HG03095 (cell line): ENCODE results near the gene FLNB.

Source experiments
- ATAC-seq: cut with Tn5 transposase; IDR thresholded peaks from one replicate; pipeline ENCODE4 v1.9.1; 2021; ENCODE audit warnings: moderate library complexity; ENCODE audit not compliant: unreplicated experiment

The FLNB gene

DNA sequence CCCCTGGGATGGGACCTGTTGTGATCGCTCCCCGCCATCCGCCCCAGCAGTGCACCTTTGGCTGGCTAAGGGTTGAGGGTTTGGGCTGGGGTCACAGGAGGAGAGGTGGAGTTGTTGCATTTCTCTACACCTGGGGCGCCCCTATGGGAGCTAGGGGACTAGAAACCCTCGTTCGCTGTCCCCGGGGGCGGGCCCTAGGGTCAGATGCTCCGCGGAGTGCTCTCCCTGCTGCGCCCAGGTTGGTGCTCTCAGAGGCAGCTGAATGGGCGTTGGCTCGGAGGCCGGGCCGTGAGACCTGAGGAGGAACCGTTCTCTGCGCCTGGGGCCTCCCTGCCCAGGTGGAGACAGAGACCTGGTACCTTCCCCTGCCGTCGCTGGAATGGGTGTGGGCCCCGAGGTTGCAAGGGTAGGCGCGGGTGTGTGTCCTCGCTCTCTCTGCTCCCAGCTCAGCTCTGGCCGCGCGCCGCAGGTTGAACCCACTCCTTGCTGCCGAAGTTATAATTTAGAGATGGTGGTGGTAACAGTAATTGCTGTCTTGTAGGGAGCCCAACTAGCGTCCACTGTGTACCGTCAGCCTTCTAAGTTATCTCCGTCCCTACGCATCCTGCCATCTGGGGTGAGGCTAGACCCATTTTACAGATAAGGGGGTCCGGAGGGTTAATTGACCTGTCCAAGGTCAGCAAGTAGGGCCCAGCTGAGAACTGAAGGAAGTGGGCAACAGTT, 965 bp downstream of the FLNB start:
- no peak for ATAC-seq

DNA sequence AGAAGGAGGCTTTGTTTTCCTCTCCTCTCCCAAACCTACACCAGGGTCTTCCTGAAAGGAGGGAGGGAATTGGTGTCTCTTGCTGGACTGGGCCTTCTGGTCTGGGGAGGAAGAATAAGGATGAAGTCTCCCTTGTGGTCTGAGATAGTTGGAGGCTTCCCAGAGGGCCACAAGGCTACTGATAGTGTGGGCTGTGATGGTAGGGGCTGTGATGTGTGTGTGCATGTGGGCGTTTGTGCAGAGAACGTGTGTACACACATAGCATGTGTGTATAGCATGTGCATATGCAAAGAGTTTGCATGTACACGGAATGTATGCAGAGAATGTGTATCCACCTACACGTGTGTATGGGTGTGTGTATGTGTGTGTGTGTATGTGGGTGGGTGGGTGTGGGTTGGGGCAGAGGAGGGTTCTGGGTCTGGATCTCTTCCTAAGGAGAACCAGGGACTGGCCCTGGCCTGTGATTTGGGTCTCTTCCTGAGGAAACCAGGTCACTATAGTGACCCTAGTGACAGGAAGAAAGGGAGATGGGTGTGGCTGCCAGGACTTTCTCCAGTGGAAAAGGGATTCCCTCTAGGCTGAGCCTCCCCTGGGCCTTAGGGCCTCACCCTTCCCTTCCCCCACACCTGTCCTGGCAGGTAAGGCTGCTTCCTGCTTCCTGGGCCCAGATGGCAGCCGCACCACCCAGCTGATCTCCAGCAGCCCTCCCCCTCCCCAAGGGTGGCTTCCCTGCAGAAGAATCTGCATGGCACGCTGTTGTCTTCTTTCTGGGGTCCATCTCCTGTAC, 1.7 kb downstream of the FLNB start:
- no peak for ATAC-seq

DNA sequence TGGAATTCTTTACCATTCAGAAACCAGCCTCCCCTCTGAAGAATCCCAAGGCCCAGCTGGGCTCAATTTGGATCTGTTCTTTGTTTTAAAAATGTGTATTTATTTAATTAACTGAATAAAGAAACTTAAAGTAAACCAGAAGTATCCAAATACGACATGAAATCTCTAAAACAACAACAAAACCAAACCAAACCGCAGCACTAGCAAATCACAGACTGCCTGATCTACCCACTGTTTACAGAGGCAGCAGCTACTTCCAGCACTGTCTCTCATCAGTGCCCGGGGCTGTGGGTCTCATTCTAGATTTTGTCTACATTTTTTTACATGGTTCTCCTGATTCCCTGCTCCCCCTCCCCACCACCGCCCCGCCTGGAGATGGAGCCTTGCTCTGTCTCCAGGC, 2.3 kb downstream of the FLNB start:
- ATAC-seq = no peak

DNA sequence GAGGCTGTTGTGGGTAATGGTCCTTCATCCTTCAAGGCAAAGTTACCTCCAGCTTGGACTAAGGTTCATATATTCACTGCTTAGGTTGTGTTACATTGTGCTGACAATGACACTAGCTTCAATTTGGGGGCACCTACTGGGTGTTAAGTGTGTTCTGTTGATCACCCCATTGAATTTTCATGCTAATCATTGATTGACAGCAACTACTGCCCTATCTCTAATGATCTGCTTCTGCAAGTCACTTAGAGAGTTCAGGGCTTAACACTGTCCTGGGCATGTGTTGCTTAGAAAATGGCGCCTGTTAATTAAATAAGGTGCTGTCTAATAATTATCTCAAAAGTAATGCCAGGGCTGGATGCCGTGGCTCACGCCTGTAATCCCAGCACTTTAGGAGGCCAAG, 3.4 kb downstream of the FLNB start:
- no peak for ATAC-seq

DNA sequence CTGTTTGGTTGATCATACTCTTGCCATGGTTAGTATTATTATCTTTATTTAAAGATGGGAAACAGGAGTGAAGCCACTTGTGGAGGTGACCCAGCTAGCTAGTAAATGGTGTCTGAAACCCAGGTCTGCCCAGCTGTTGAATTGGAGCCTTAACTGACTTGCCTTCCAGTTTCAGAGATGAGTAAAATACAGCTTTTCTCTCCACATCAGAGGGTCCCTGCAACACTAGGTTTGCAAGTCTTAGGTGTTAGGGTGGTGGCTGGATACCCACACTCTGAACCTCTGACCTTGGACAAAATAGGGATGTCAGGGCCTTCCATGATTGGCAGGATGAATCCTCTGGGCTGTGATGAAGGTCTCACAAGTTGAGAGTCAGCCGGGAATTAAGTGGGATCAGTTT, 4.1 kb downstream of the FLNB start:
- ATAC-seq = no peak

DNA sequence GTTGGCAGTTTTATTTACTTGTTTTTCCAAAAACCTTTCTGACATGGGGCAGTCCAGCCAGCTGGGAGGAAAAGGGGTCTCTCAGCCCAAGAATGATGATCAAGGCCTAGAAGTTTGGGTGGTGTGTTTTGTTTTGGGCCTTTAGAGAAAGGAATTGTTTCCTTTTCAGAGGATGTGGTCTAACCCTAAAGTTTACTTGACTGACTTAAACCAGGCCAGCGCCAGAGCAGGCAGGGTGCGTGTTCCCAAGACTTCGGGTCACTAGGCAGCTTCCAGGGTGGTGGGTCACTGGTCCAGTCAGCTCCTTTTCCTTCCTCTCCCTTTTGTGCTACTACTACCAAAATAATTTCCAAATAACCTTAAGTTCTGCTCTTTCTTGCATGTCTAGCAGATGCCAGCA, 4.9 kb downstream of the FLNB start:
- no peak for ATAC-seq

DNA sequence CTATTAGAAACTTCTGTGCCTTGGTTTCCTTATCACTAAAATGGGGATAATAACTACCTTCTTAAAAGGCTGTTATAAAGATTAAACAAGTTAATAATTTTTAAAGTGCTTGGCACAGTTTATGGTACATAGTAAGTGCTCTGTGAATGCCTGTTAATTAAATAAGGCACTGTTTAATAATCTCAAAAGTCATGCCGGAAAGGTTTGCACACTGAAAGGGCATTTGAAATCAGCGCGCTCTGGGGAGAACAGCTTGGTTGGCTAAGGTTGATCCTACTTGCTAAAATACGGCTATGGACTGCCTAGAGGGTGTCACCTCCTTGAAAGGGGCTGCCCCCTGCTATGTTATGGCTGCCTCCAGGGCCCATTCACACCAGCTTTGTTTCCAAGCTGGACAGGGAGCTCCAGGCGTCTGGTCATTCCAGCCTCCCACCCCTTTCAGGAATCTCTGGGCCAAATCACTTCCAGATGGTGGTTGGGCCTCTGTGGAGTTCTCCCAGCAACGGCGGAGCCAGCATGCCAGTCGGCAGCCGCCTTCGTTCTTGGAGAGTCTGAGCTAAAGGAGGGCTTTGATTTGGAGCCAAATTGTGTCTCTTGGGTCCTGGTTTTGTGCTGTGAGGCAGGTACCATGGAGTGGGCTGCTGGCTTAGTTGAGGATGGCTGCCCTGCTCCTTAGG, 5.9 kb downstream of the FLNB start:
- no peak for ATAC-seq

DNA sequence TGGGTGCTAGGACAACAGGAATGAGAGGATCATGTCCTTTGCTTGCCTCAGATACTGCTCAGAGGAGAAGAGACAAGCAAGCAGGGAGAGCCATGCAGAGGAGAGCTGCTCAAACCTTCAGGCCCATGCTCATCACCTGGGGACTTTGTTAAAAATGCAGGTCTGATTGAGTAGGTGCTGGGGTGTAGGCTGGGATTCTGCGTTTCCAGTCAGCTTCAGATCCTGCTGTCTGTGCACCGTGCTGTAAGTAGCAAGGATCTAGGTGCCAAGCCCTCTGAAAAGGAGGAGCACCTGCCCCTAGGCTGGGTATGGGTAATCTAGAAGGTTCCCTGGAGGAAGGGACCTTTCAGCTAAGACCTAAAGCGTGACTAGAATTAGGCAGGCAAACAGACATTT, 7.3 kb downstream of the FLNB start:
- ATAC-seq = no peak

DNA sequence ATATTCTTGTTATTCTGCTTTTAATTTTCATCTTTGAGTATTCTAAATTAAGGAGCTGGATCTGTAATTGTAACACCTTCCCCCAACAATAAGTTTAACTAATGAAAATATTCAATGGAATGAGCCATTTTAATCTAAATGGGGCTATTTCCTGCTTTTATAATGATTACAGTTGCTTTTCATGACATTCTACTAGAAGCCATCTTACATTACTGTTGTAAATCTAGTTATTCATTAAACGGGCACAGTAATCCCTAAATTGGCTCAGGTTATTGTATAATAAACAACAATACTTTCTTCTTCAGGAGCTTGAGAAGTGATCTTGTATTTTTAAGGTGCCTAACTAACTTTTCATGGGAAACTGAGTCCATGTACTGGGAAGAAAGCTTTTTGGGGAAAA, 8.5 kb downstream of the FLNB start:
- ATAC-seq = no peak

DNA sequence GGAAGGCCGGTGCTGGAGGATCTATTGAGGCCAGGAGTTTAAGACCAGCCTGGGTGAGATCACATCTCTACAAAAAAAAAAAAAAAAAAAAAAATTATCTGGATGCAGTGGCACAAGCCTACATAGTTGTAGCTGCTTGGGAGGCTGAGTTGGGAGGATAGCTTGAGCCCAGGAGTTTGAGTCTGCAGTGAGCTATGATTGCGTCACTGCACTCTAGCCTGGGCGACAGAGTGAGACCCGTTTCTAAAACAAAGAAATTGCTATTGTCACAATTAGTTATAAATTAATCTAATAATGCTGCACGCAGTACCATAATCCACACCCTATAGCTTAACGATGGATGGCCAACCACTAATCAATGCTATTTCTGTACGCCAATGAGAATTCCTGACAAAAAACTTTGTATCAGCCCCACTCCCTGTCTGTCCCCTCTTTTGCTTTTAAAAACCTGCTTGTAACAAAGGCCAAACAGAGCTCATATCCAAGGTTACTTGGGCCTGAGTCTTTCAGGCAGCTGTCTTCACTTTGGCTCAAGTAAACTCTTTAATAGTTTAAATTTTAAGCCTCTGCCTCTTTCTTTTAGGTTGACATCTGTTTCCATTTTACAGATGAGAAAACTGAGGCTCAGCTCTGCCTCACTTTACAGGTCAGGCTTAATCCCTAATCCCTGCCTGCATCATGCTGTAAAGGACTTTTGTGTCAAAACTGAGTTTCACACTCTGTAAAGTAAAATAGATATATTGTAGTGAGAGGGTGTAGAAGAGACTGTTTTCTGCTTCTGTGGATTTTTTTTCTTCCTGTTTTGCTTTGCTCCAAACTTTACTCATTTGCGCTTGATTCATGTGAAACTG, 10.9 kb downstream of the FLNB start:
- ATAC-seq = no peak

DNA sequence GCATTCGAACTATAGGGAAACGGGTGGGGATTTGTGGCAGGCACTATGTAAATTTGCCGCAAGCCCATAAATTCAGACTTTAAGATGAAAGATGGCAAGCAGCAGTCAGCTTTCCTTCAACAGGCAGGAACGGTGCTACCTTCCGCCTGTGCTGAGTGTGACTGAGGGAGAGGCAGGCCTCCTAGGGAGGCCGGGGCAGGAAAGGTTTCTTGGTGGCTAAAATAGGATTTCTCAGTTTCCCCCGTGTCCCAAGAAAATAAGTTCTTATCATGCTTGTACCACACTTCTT, 12.5 kb downstream of the FLNB start:
- ATAC-seq = no peak

DNA sequence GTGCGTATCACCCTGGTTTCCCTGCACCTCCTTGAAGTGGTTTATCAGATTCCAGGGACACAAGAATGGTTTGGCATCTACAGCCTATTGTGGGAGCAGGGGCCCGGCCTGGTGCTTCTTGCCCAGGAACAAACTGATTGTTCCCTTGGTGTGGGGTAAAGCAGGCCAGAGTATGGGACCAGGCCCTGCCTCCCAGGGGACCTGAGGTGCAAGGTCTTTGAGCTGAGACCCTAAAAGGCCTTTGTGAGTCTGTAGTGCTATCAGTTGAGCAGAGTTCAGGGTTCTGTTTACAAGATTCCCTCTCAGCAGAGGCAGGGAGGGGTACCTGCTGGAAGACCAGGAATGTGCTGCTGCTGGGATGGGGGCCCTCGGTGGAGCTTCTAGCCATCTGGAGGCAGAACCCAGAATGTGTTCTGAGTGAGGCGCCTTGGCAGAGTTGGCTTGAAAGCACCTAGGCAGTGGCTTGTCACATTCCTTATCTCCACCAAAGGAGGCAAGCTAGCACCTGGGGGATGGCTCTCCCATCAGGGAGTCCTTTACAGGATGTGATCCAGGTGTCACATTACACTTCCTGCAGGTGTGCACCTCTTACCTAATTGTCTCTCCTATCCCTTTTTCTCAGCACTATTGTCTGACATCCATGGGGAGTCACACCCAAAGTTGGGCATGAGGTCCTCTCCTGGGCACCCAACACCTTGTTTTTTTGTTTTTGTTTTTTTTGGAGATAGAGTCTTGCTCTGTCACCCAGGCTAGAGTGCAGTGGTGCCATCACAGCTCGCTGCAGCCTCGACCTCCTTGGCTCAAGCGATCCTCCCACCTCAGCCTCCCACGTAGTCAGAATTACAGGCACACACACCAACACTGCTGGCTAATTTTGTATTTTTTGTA, 13.1 kb downstream of the FLNB start:
- no peak for ATAC-seq

DNA sequence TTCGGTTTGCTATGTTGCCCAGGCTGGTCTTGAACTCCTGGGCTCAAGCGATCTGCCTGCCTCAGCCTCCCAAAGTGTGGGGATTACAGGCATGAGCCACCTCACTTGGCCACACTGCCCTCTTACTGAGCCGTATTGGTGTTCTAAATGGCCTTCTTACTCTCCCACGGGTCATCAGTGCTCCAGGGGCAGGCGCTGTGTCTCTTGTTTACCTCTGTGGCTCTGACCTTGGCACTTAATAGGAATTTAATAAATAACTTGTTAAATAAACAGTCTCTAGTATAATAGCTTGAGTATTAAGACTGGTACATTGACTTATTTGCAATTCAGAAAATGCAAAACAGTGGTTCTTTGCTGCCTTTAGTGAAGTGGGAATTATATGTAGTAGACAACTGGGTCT, 13.7 kb downstream of the FLNB start:
- no peak for ATAC-seq

DNA sequence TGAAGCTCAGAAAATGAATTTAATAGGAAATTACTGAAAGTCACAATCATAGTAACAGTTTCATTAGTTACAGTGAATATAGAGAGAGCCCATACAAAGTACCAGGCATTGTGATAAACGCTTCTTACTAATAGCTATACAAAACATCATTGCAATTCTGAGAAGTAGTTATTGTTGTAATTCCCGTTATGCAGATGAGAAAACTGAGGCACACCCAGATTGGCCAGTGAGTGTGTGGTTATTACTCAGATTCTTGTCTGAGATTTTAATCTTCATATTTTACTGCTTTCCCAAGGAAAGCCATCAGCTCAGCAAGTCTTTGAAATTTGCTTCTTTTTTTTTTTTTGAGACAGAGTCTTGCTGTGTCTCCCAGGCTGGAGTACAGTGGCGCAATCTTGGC, 14.3 kb downstream of the FLNB start:
- no peak for ATAC-seq

DNA sequence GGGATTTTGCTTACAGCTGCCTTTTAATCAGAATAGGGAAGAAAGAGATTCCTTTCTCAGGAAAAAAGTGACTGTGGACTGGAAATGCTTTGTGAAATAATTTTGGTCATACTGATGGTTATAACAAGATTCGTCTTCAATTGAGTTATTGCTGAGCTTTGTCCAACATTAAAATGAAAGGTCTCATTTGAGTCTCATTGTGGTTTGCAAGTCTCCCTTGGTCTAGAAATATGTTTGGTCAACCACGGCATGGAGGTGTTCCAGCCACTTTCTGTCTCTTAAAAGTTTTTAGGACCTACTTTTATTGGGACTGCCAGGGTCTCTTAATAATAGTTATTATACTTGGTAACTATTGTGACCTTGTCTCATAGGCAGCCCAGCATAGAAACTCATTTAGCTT, 15.3 kb downstream of the FLNB start:
- ATAC-seq = no peak

DNA sequence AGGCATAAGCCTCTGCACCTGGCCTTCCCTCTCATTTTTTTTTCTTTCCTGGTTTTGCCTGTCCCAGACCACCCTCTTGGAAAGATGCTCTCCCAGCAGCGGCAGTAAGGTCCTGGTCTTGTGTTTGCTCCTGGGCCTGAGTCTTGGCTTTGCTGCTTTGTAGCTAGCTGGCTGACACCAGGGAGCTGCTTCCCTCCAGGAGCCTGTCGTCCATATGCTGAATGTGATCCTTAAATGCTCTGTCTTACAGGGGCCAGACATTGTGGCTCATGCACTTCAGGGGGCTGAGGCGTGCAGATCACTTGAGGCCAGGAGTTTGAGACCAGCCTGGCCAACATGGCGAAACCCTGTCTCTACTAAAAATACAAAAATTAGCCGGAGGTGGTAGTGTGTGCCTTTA, 17.2 kb downstream of the FLNB start:
- no peak for ATAC-seq

DNA sequence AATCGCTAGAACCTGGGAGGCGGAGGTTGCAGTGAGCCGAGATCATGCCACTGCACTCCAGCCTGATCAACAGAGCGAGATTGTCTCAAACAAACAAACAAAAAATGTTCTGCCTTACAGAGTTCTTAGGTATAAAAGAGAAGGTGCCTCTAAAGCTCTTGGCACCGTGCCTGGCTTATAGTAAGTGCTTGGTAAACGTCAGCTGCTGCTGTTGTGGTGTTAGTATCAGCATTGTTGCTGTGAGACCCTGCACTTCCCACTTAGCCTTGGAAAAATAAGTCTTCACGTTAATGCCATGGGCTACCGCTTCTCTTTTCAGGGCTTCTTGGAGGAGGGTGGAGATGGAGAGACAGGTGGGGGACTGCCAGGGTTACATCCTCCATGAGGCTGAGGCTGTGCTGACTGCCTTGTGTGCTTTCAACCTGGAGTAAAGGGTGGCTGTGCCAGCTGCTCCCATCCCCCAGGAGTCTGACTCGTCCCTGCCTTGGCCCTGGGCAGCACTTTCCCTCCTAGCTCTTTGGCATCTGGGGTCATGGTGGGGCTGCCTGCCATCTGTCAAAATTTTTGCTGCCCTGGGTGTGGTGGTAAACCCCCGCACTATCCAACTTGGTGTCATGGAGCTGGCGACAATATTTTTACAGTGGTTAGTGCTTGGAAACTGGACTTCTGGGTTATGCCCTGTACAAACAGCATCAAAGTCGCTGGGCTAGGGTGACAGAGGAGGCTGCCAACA, 17.8 kb downstream of the FLNB start:
- no peak for ATAC-seq

DNA sequence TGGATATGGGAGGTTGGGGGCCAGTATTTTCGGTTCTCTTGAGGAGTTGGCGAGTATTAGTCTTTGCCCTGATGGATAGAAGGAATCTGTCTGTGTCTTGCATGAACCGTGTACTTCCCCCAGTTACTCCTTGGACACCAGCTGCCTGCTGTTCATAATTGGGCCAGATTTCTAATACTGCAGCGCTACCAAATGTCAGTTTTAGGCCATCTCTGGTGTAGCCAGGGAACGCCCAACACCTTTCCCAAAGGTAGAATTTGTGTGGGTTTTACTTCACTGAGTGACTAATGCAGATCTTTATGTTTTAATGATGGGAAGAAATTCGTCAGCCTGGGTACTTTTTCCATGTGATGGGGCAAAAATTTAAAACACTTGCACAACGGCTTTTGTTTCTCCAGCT, 18.4 kb downstream of the FLNB start:
- ATAC-seq = no peak

DNA sequence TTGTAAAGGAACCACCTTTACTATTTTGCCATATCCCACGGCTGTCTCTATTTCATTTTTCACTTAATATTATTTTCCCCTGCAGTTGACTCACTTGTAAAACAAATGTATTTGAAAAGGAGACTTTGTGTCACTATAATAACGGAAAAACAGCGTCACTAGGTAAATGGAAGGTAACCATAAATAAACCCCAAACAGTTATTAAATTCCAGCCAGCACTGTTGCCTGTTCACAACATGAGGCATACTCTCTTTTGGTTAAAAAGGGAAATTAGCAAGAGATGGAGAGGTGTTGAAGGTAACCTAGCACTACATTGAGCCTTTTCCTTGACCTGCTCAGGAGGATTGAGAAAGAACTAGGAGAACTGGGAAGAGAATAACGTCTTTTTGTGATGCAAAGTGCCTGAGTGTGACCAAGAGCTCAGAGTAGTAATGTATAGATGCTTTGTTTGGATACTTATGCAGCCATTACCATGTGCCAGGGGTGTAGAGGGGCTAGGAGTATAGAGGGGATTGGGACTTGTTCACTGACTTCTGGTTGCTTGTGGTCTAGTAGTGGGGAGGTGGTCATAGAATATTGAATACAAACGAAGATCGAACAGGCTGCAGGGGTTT, 19.6 kb downstream of the FLNB start:
- no peak for ATAC-seq
